CD14-positive monocyte (primary cell): ENCODE results near the gene BCL7C. TPM values are rescaled to one million over a fixed set of nuclear protein-coding genes. Genes with fewer than 3 reads are reported as not detected.

Source experiments
- DNase-seq, 3 donors: peaks; one replicate each; pipeline ENCODE4 v3.0.0-alpha.2; 2011 to 2022
- H2AFZ ChIP-seq: 2 replicates; pipeline ENCODE4 v1.6.0; 2012; ENCODE audit warnings: mild to moderate bottlenecking, low read depth, low read length, inconsistent platforms; ENCODE audit not compliant: insufficient read depth, poor library complexity, severe bottlenecking
- H3K27ac ChIP-seq, 2 donors: 1 replicate in 1 of 2; 2 replicates in 1 of 2; pipeline ENCODE4 v1.5.1; 2012 to 2013; ENCODE audit warnings: low read length in 2 of 2, control low read depth in 1 of 2, inconsistent platforms in 1 of 2, low read depth in 1 of 2, mild to moderate bottlenecking in 1 of 2
- H3K27me3 ChIP-seq, 2 donors: one replicate each; pipeline versions ENCODE4 v1.6.0 to v1.6.1; 2011 to 2013; ENCODE audit warnings: low read length in 2 of 2; ENCODE audit not compliant: control insufficient read depth in 2 of 2, insufficient read depth in 2 of 2
- H3K36me3 ChIP-seq, 2 donors: replicated peaks in 1 of 2; 1 replicate in 1 of 2; 2 replicates in 1 of 2; pipeline versions ENCODE4 v1.5.1 to v1.6.1; 2012 to 2013; ENCODE audit warnings: low read length in 2 of 2, control low read depth in 1 of 2, inconsistent platforms in 1 of 2, mild to moderate bottlenecking in 1 of 2; ENCODE audit not compliant: insufficient read depth in 2 of 2, control insufficient read depth in 1 of 2
- H3K4me1 ChIP-seq, 2 donors: 1 replicate in 1 of 2; 2 replicates in 1 of 2; pipeline versions ENCODE4 v1.5.1 to v1.6.1; 2012 to 2013; ENCODE audit warnings: low read length in 2 of 2, control low read depth in 1 of 2, inconsistent platforms in 1 of 2, mild to moderate bottlenecking in 1 of 2, moderate library complexity in 1 of 2; ENCODE audit not compliant: insufficient read depth in 2 of 2, control insufficient read depth in 1 of 2
- H3K4me2 ChIP-seq: replicated peaks from 2 replicates; pipeline ENCODE3; 2012; ENCODE audit warnings: low read length, moderate library complexity, mild to moderate bottlenecking; ENCODE audit not compliant: poor library complexity, severe bottlenecking; ENCODE audit errors: extremely low read depth
- H3K4me3 ChIP-seq, 3 experiments: fragments of 200-600 bp in 1 of 3; sonication (generic) in 1 of 3; replicated peaks in 1 of 3; 1 replicate in 2 of 3; 2 replicates in 1 of 3; pipeline ENCODE4 v1.5.1; 2011 to 2013; ENCODE audit warnings: low read length in 3 of 3, mild to moderate bottlenecking in 3 of 3, control low read depth in 2 of 3, low read depth in 2 of 3, inconsistent platforms in 1 of 3, moderate library complexity in 1 of 3
- H3K79me2 ChIP-seq: 2 replicates; pipeline ENCODE4 v1.6.0; 2012; ENCODE audit warnings: mild to moderate bottlenecking, control low read depth, inconsistent platforms, low read length, moderate library complexity; ENCODE audit not compliant: insufficient read depth
- H3K9ac ChIP-seq: 2 replicates; pipeline ENCODE4 v1.6.0; 2017; ENCODE audit warnings: low read length, mild to moderate bottlenecking; ENCODE audit not compliant: insufficient read depth, poor library complexity, severe bottlenecking
- H3K9me3 ChIP-seq, 2 donors: replicated peaks in 1 of 2; 1 replicate in 1 of 2; 2 replicates in 1 of 2; pipeline versions ENCODE4 v1.5.1 to v1.6.1; 2012 to 2013; ENCODE audit warnings: low read length in 2 of 2, control low read depth in 1 of 2; ENCODE audit not compliant: control insufficient read depth in 1 of 2, insufficient read depth in 1 of 2
- H4K20me1 ChIP-seq: 2 replicates; pipeline ENCODE4 v1.6.0; 2012; ENCODE audit warnings: mild to moderate bottlenecking, low read length, control low read depth, moderate library complexity; ENCODE audit not compliant: insufficient read depth
- H3K27ac Mint-ChIP-seq, 7 donors: one replicate each; pipeline ENCODE4 v1.8.0; 2020; ENCODE audit warnings: mild to moderate bottlenecking in 7 of 7, mixed read lengths in 7 of 7, moderate library complexity in 6 of 7, inconsistent platforms in 2 of 7
- H3K27me3 Mint-ChIP-seq, 3 donors: one replicate each; pipeline ENCODE4 v1.8.0; 2021 to 2022; ENCODE audit warnings: low read depth in 3 of 3, mild to moderate bottlenecking in 3 of 3, mixed read lengths in 3 of 3, moderate library complexity in 3 of 3, inconsistent platforms in 1 of 3
- H3K36me3 Mint-ChIP-seq, 2 donors: one replicate each; pipeline ENCODE4 v1.8.0; 2020; ENCODE audit warnings: mixed read lengths in 2 of 2, inconsistent platforms in 1 of 2, mild to moderate bottlenecking in 1 of 2
- H3K4me1 Mint-ChIP-seq: one replicate; pipeline ENCODE4 v1.8.0; 2020; ENCODE audit warnings: mild to moderate bottlenecking, mixed read lengths
- H3K4me3 Mint-ChIP-seq, 2 donors: one replicate each; pipeline ENCODE4 v1.8.0; 2020; ENCODE audit warnings: mild to moderate bottlenecking in 2 of 2, mixed read lengths in 2 of 2, moderate library complexity in 1 of 2
- H3K9me3 Mint-ChIP-seq, 7 donors: one replicate each; pipeline ENCODE4 v1.8.0; 2020 to 2022; ENCODE audit warnings: mixed read lengths in 7 of 7, mild to moderate bottlenecking in 6 of 7, moderate library complexity in 6 of 7, inconsistent platforms in 2 of 7
- WGBS: methylation state at CpG from one replicate; pipeline ENCODE4 v1.1.5; 2013; ENCODE audit warnings: missing lambda C conversion rate; ENCODE audit not compliant: insufficient coverage; 5-methylcytosine and 5-hydroxymethylcytosine counted together
- intact Hi-C, 2 donors: fragments of 100-400 bp; cut with micrococcal nuclease; formaldehyde crosslinking; loops; one replicate each; pipeline versions ENCODE4 v1.15.0 to v1.15.1; 2023
- polyA plus RNA-seq, 3 donors: library from polyadenylated mRNA; depleted of rRNA in 1 of 3; unstranded in 2 of 3; stranded (reverse) in 1 of 3; fragments of 300-500 nt in 2 of 3; fragments of >200 nt in 1 of 3; fragmentation: Illumina TruSeq in 2 of 3; gene quantifications; 1 replicate in 2 of 3; 2 replicates in 1 of 3; pipeline ENCODE4 v1.2.3, GENCODE V29; 2012 to 2021
- TF ChIP-seq, protein P1 (sequence below): fragments of 200-600 bp; IDR thresholded peaks from one replicate; pipeline ENCODE4 v1.8.0; 2022; ENCODE audit warnings: antibody characterized with exemption, mild to moderate bottlenecking

BCL7C gene
- polyA plus RNA-seq, 3 donors = 11.4 to 19.1 (median 17.4) TPM

DNA sequence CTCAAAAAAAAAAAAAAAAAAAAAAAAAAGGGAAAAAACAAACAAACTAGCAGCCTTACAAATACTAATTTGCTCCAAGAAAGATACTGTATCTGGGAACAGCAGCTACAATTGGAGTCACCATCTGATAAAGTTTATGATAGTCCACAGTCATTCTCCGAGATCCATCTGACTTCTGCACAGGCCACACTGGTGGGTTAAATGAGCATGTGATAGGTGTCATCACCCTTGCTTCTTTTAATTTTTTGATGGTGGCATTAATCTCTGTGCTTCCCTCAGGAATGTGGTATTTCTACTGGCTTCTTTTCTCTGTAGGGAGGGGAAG lies 49.6 kb downstream of the BCL7C start:
- TF ChIP-seq, protein P1, sequence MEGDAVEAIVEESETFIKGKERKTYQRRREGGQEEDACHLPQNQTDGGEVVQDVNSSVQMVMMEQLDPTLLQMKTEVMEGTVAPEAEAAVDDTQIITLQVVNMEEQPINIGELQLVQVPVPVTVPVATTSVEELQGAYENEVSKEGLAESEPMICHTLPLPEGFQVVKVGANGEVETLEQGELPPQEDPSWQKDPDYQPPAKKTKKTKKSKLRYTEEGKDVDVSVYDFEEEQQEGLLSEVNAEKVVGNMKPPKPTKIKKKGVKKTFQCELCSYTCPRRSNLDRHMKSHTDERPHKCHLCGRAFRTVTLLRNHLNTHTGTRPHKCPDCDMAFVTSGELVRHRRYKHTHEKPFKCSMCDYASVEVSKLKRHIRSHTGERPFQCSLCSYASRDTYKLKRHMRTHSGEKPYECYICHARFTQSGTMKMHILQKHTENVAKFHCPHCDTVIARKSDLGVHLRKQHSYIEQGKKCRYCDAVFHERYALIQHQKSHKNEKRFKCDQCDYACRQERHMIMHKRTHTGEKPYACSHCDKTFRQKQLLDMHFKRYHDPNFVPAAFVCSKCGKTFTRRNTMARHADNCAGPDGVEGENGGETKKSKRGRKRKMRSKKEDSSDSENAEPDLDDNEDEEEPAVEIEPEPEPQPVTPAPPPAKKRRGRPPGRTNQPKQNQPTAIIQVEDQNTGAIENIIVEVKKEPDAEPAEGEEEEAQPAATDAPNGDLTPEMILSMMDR = no peak
- no peak overlapping the region for H3K4me3 Mint-ChIP-seq

DNA sequence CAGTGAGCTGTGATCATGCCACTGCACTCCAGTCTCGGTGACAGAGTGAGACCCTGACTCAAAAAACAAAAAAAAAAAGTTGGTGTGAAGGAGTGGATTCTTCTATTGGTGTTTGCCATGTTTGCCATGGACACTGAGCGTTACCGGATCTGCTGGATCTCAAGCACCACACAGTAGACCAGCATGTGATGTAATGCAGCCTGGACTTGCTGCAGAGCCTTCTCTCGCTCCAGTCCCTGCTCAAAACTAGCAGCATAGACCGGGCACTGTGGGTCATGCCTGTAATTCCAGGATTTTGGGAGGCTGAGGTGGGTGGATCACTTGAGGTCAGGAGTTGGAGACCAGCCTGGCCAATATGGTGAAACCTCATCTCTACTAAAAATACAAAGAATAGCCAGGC lies 50.4 kb downstream of the BCL7C start:
- no peaks in the 10 kb centered on the region for H4K20me1 ChIP-seq
- no peaks in the 10 kb centered on the region for H3K36me3 ChIP-seq
- H3K27ac ChIP-seq = no peak overlapping the region
- peaks cover 10% of the 10 kb centered on the region for H3K4me1 Mint-ChIP-seq
- H3K9me3 Mint-ChIP-seq = peaks cover 0 to 4% (median 0%) of the 10 kb centered on the region in 7 donors
- H3K27me3 Mint-ChIP-seq = no peaks in the 10 kb centered on the region
- TF ChIP-seq, protein P1 = no peak
- H3K4me3 Mint-ChIP-seq = no peak overlapping the region
- no peaks in the 10 kb centered on the region for H3K36me3 Mint-ChIP-seq
- intact Hi-C loops = loop anchor here (5.0 kb wide), 1 partner anchor 59 kb away; no protein-coding TSS in a partner anchor
- H3K9me3 ChIP-seq = no peaks in the 10 kb centered on the region
- DNase-seq = no peak
- H3K4me2 ChIP-seq = no peak overlapping the region
- no peak overlapping the region for H2AFZ ChIP-seq
- H3K9ac ChIP-seq = no peak overlapping the region
- WGBS = 93% methylated on average over 4 of the region's 5 CpGs
- H3K79me2 ChIP-seq = no peaks in the 10 kb centered on the region
- peaks cover 7 to 9% of the 10 kb centered on the region in 2 donors for H3K4me1 ChIP-seq
- H3K27ac Mint-ChIP-seq = no peak overlapping the region
- no peaks in the 10 kb centered on the region for H3K27me3 ChIP-seq
- no peak overlapping the region for H3K4me3 ChIP-seq

More for the DNA sequence above, 49.6 kb downstream of the BCL7C start:
- Histone ChIP-seq H3K4me2 (no peak overlapping the region), H3K9ac (no peak overlapping the region), H4K20me1 (no peaks in the 10 kb centered on the region), H3K9me3 (no peaks in the 10 kb centered on the region), H3K4me1 (peaks cover 7 to 9% of the 10 kb centered on the region in 2 donors), H2AFZ (peak overlapping the region; percentile 96), H3K4me3 (no peak overlapping the region), H3K79me2 (no peaks in the 10 kb centered on the region), H3K27me3 (no peaks in the 10 kb centered on the region), H3K36me3 (no peaks in the 10 kb centered on the region), H3K27ac (no peak overlapping the region)
- no peaks in the 10 kb centered on the region for H3K36me3 Mint-ChIP-seq
- DNase-seq = no peak
- intact Hi-C loops = loop anchor here (1.0 to 5.0 kb wide), 3 partner anchors 58 to 77 kb away; no protein-coding TSS in a partner anchor
- peaks cover 0 to 4% (median 0%) of the 10 kb centered on the region in 7 donors for H3K9me3 Mint-ChIP-seq
- H3K27ac Mint-ChIP-seq = peak overlapping the region in 1 of 7 donors; percentile 79
- no peaks in the 10 kb centered on the region for H3K27me3 Mint-ChIP-seq
- peaks cover 10% of the 10 kb centered on the region for H3K4me1 Mint-ChIP-seq
- no CpG with 5 or more reads among the region's 1 CpG for WGBS
